RKO (cell line): ENCODE data around the gene HK1.
"Not testable (repeated sequence)": the region's sequence is repeated elsewhere in the genome, so short reads cannot be mapped to it uniquely, and the experiment has no call there.

ENCODE experiments used
- DNase-seq: peaks from one replicate; pipeline ENCODE4 v3.0.0-alpha.2; 2016; ENCODE audit warnings: low spot score

HK1 gene

GRCh38 chr10:69328888-69329287 is 50.6 kb downstream of the HK1 start:
- not testable (repeated sequence) for DNase-seq

GRCh38 chr10:69329721-69330178 is 51.5 kb downstream of the HK1 start:
- DNase-seq, result no peak

- no peak for DNase-seq
These were observed 52.9 kb downstream of the HK1 start for GRCh38 chr10:69331161-69331560.

- DNase-seq, result no peak
These were observed 54.1 kb downstream of the HK1 start for GRCh38 chr10:69332278-69333010.

- DNase-seq, result no peak
These were observed 54.9 kb downstream of the HK1 start for GRCh38 chr10:69333205-69333604.

GRCh38 chr10:69333865-69334301 is 55.6 kb downstream of the HK1 start:
- not testable (repeated sequence) for DNase-seq

- no peak for DNase-seq
These were observed 56.2 kb downstream of the HK1 start for GRCh38 chr10:69334302-69335062.

- no peak for DNase-seq
These were observed 56.8 kb downstream of the HK1 start for GRCh38 chr10:69335063-69335587.

- no peak for DNase-seq
These were observed 57.3 kb downstream of the HK1 start for GRCh38 chr10:69335613-69336012.

GRCh38 chr10:69336952-69337295 is 58.6 kb downstream of the HK1 start:
- DNase-seq, result no peak

GRCh38 chr10:69337296-69338132 is 59.2 kb downstream of the HK1 start:
- no peak for DNase-seq

GRCh38 chr10:69338133-69338456 is 59.8 kb downstream of the HK1 start:
- DNase-seq, result no peak

GRCh38 chr10:69338547-69339450 is 60.5 kb downstream of the HK1 start:
- no peak for DNase-seq

GRCh38 chr10:69340695-69341094 is 62.4 kb downstream of the HK1 start:
- no peak for DNase-seq

- DNase-seq, result no peak
These were observed 65.6 kb downstream of the HK1 start for GRCh38 chr10:69343905-69344304.

GRCh38 chr10:69344591-69345252 is 66.4 kb downstream of the HK1 start:
- DNase-seq, result no peak

GRCh38 chr10:69345402-69345801 is 67.1 kb downstream of the HK1 start:
- DNase-seq, result no peak

GRCh38 chr10:69345890-69346474 is 67.7 kb downstream of the HK1 start:
- DNase-seq, result no peak

- DNase-seq, result no peak
These were observed 68.5 kb downstream of the HK1 start for GRCh38 chr10:69346776-69347175.

GRCh38 chr10:69348816-69349541 is 70.7 kb downstream of the HK1 start:
- peak; percentile 61 for DNase-seq
